ENCODE measurements around the gene ZFYVE16. TPM values are rescaled to one million over a fixed set of nuclear protein-coding genes. Genes with fewer than 3 reads are reported as not detected.
"Not testable (repeated sequence)": the region's sequence is repeated elsewhere in the genome, so short reads cannot be mapped to it uniquely, and the experiment has no call there.

ZFYVE16 gene
- total and polyA plus RNA-seq, 12 donors: 8.3 to 52.6 (median 42.8) TPM

- intact Hi-C loops (cut with DNase I): loop anchor here in 1 of 10 donors (5.0 kb wide), 1 partner anchor 194 kb away; no protein-coding TSS in a partner anchor
- no peaks in the 10 kb centered on the region for H3K27me3 ChIP-seq
- WGBS, 2 donors: 65 to 71% methylated on average over 3 of the region's 3 CpGs
- ATAC-seq (no peak), DNase-seq (no peak)
- H3K27ac ChIP-seq: peak overlapping the region in 4 of 10 donors; percentile 2 to 37 (median 25)
- TF ChIP-seq CTCF (IDR thresholded peaks at IDR 0.05): no peak
- H3K36me3 ChIP-seq: peaks cover 0 to 32% (median 0%) of the 10 kb centered on the region in 9 donors
- H3K4me3 ChIP-seq: no peak overlapping the region
- H3K4me1 ChIP-seq: peaks cover 0 to 53% (median 36%) of the 10 kb centered on the region in 9 donors
- H3K9me3 ChIP-seq: no peaks in the 10 kb centered on the region
Measured at GRCh38 chr5:80411589-80412219, 3.8 kb downstream of the ZFYVE16 start.

GRCh38 chr5:80414113-80414512 is 6.2 kb downstream of the ZFYVE16 start:
- DNase-seq (no peak), ATAC-seq (peak in 1 of 8 donors; percentile 29)
- no peak for TF ChIP-seq CTCF (IDR thresholded peaks at IDR 0.05)
- Histone ChIP-seq H3K4me3 (no peak overlapping the region), H3K9me3 (no peaks in the 10 kb centered on the region), H3K27me3 (no peaks in the 10 kb centered on the region), H3K27ac (peak overlapping the region in 1 of 10 donors; percentile 5), H3K36me3 (peaks cover 0 to 35% (median 0%) of the 10 kb centered on the region in 9 donors), H3K4me1 (peaks cover 0 to 42% (median 30%) of the 10 kb centered on the region in 9 donors)
- intact Hi-C loops (cut with DNase I): loop anchor here in 1 of 10 donors (5.0 kb wide), 1 partner anchor 197 kb away; no protein-coding TSS in a partner anchor
- 98 to 100% methylated on average over 1 of the region's 1 CpG for WGBS, 2 donors

- Histone ChIP-seq H3K4me1 (peaks cover 0 to 13% (median 0%) of the 10 kb centered on the region in 9 donors), H3K27ac (no peak overlapping the region), H3K9me3 (peaks cover 0 to 24% (median 0%) of the 10 kb centered on the region in 11 donors), H3K4me3 (no peak overlapping the region), H3K36me3 (peaks cover 0 to 33% (median 0%) of the 10 kb centered on the region in 9 donors), H3K27me3 (no peaks in the 10 kb centered on the region)
- intact Hi-C loops (cut with DNase I): no loop called here
- ATAC-seq (no peak), DNase-seq (no peak)
- WGBS, 2 donors: 100% methylated on average over 1 of the region's 1 CpG
- no peak for TF ChIP-seq CTCF (IDR thresholded peaks at IDR 0.05)
Measured at GRCh38 chr5:80417973-80418372, 10.1 kb downstream of the ZFYVE16 start.

GRCh38 chr5:80424365-80424764 is 16.5 kb downstream of the ZFYVE16 start:
- H3K27me3 ChIP-seq; H3K4me3 ChIP-seq; ATAC-seq; H3K27ac ChIP-seq; intact Hi-C loops (cut with DNase I); H3K4me1 ChIP-seq; DNase-seq: not testable (repeated sequence)
- peaks cover 0 to 42% (median 0%) of the 10 kb centered on the region in 11 donors for H3K9me3 ChIP-seq
- peaks cover 0 to 19% (median 0%) of the 10 kb centered on the region in 9 donors for H3K36me3 ChIP-seq
- 91 to 99% methylated on average over 3 of the region's 3 CpGs for WGBS, 2 donors

- Histone ChIP-seq H3K27ac (no peak overlapping the region), H3K36me3 (peaks cover 0 to 64% (median 12%) of the 10 kb centered on the region in 9 donors), H3K4me3 (no peak overlapping the region), H3K9me3 (no peaks in the 10 kb centered on the region), H3K4me1 (no peaks in the 10 kb centered on the region), H3K27me3 (no peaks in the 10 kb centered on the region)
- ATAC-seq: no peak
- intact Hi-C loops (cut with DNase I): no loop called here
- TF ChIP-seq CTCF (IDR thresholded peaks at IDR 0.05): no peak
- no peak for DNase-seq
- WGBS, 2 donors: 93 to 95% methylated on average over 8 of the region's 8 CpGs
Measured at GRCh38 chr5:80435476-80435875, 27.6 kb downstream of the ZFYVE16 start.

Measured in heart right ventricle (tissue), 16 donors.